SK-N-DZ (cell line): Measurements from ENCODE around the gene ASIC4.
A peak's percentile ranks its signal among the peaks of the same experiment; 100 is the strongest.

Source experiments
- DNase-seq: peaks from one replicate; pipeline ENCODE4 v3.0.0-alpha.2; 2015; ENCODE audit warnings: low spot score

ASIC4 gene

DNA sequence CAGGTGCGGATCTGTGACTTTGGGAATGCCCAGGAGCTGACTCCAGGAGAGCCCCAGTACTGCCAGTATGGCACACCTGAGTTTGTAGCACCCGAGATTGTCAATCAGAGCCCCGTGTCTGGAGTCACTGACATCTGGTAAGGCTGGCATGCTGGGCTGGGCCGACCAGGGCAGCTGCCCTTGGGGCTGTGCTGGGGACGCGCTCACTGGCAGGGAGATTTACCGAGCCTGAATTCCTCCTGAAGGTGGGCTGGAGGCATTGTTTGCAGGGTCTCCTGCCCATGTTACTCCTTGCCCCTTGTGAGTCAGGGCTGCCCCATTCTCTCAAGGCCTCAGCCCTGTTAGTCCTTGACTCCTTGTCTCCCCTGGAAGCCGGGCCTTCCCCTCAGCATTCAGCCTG lies 34.3 kb upstream of the ASIC4 start:
- no peak for DNase-seq

DNA sequence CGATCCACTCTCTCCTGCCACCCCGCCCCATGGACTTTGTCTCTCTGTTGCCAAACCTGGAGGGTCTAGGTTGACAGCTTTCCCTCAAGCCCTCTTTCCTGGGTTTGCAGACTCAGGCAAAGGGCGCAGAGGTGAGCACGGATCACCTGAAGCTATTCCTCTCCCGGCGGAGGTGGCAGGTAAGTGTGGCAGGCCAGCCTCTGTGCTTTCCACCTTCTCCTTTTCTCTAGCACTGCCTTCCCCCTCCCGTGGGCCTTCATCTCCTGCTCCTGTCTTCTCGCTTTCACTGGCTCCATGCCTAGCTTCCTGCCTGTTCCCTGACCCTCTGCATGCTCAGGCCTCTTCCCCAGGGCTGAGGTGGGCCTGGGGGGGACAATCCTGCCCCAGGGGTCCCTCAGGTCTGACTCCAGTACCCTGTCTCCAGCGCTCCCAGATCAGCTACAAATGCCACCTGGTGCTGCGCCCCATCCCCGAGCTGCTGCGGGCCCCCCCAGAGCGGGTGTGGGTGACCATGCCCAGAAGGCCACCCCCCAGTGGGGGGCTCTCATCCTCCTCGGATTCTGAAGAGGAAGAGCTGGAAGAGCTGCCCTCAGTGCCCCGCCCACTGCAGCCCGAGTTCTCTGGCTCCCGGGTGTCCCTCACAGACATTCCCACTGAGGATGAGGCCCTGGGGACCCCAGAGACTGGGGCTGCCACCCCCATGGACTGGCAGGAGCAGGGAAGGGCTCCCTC lies 31.4 kb upstream of the ASIC4 start:
- DNase-seq = no peak

GRCh38 chr2:219483451-219484342 lies 30.6 kb upstream of the ASIC4 start:
- DNase-seq = no peak

- DNase-seq = no peak
Observed at GRCh38 chr2:219484343-219485200, 29.7 kb upstream of the ASIC4 start.

DNA sequence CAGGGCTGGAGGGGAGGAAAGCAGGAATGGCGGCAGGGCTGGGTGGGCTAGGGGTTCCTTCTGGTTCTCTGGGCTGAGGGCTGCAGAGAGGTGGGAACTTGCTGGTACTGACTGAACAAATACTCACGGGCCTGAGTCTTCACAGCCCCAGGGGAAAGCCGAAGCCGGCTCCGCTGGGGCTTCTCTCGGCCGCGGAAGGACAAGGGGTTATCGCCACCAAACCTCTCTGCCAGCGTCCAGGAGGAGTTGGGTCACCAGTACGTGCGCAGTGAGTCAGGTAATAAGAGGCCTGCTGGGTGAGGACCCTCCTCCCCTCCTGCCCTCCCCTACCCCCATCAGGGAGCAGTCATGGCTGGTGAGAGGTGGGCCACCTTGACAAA lies 29.1 kb upstream of the ASIC4 start:
- no peak for DNase-seq

GRCh38 chr2:219486380-219486959 lies 27.8 kb upstream of the ASIC4 start:
- DNase-seq = no peak

DNA sequence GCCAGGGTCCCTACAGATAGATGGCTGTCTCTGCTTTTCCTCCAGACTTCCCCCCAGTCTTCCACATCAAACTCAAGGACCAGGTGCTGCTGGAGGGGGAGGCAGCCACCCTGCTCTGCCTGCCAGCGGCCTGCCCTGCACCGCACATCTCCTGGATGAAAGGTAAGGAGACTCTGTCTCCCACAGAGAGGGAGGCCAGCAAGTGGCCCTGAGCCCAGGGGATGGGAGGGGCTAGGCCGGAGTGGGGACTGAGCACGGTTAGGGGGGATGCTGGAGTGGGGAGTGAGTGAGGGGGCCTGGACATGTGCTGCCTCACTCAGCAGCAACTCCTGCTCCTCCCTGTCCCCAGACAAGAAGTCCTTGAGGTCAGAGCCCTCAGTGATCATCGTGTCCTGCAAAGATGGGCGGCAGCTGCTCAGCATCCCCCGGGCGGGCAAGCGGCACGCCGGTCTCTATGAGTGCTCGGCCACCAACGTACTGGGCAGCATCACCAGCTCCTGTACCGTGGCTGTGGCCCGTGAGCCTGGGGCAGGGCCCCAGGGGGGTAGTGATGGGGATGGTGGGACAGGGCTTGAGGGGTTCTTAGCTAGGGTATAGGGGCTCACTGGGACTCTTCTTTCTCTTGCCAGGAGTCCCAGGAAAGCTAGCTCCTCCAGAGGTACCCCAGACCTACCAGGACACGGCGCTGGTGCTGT lies 26.0 kb upstream of the ASIC4 start:
- DNase-seq = no peak

- DNase-seq = no peak
Observed at GRCh38 chr2:219488844-219489194, 25.5 kb upstream of the ASIC4 start.

GRCh38 chr2:219489315-219489714 lies 25.0 kb upstream of the ASIC4 start:
- DNase-seq = no peak

- no peak for DNase-seq
Observed at GRCh38 chr2:219490186-219490585, 24.1 kb upstream of the ASIC4 start.

GRCh38 chr2:219490600-219491130 lies 23.6 kb upstream of the ASIC4 start:
- DNase-seq = no peak

DNA sequence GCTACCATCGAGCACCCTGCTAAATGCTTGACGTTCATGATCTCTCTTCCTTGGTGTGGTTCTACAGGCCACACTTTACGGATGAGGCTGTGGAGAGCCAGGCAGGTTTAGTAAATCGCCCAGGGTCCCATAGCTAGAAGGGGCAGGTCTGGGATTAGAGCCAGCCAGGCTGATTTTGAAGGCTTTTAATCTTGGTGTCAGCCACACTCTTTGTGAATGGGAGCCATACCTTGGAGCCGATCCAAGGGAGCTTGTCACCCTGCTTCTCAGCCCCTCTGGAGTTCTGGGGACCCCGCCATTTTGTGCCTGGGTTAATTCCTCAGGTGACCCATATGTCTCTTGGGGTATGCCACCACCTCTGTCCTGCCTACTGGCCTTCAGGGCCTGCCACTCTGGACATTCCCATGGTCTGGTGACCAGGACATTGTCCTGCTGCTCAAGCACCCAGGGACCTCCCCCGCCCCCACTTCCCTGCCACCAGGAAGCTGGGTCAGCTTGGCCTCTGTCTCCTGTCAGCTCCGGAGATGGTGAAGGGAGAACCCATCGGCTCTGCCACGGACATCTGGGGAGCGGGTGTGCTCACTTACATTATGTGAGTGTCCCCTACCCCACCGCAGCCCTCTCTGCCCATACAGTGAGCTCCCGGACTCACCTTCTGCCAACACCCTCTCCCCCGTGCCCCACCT lies 22.9 kb upstream of the ASIC4 start:
- DNase-seq = no peak

DNA sequence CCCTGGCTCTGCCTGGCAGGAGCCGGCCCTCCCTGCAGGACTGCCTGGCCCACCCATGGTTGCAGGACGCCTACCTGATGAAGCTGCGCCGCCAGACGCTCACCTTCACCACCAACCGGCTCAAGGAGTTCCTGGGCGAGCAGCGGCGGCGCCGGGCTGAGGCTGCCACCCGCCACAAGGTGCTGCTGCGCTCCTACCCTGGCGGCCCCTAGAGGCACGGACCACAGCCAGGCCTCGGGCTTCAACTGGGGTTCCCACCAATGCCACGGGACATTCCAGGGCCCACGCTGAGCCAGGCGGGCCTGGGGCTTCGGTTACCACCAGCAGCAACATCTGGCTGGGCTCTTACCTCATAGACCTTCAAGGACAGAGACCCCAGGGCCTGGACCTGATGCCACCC lies 21.7 kb upstream of the ASIC4 start:
- DNase-seq = no peak

DNA sequence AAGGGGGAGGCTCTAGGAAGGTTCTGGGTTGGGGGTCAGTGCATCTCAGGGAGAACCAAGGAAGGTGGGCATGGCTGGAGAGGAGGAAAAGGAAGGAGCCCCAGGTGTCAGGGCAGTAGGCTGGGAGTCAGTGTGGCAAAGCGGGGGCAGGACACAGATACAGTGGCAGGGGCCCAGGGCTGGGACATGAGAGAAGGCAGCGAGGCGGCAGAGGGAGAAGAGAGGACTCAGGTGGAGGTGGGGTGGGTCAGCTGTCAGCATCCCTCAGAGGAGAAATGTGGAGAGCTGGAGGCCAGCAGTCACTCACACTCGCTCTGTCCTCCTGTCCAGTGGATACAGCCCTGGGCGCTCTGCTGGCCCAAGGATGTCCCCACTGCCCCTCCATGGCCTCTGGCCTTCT lies 21.2 kb upstream of the ASIC4 start:
- DNase-seq = no peak

- DNase-seq = no peak
Observed at GRCh38 chr2:219494952-219495530, 19.2 kb upstream of the ASIC4 start.

GRCh38 chr2:219495531-219496122 lies 18.7 kb upstream of the ASIC4 start:
- DNase-seq = peak; percentile 89

DNA sequence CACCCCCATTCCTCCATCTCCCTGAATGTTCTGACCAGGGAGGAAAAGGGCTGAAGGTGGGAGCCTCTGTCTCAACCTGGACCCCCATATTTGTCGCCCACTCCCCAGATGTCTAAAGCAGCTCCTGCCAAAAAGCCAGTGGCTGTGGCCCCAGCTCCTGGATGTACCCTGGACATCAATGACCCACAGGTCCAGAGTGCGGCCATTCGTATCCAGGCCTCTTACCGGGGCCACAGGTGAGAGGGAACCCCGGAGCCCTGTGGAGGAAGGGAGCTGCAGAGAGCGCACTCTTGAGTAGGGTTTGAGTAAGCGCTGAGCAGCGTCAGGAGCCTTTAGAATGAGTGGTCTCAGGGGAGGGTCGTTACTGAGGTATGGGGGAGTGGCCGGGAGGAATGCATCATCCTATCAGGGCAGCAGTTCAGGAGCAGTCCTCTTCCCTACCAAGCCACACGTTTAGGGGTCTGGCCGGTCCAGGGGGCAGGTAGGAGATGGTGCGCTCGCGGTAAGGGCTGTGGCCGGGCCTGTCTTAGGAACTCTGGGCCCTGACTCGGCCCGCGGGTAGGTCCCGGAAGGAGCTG lies 17.9 kb upstream of the ASIC4 start:
- DNase-seq = no peak

DNA sequence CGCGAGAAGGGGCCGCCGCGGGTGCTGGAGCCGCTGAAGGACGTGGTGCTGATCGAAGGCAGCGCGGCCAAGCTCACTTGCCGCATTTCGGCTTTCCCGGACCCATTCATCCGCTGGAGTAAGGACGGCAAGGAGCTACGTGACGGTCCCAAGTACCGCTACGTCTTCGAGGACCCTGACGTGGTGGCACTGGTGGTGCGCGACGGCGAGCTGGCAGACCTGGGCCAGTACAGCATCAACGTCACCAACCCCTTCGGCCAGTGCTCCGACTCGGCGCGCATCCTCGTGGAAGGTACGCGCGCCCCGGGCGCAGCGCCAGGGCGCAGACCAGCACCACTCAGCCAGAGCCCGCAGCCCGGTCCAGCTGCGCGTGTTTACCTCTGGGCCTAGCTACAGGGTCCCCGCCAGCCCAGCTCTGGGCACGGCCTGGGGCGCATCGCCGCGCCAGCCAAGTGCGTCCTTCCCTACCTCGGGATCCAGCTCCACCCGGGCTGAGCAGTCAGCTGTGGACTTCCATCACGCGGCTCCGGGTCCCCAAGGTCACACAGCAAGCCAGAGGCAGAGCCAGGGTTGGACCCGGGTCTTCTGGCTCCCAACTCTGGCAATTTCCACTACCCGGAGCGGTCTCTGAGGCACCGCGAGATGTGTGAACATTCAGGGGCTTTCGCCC lies 17.3 kb upstream of the ASIC4 start:
- DNase-seq = no peak
